ENCODE results near the gene SLC16A12. TPM values are rescaled to one million over a fixed set of nuclear protein-coding genes. Genes with fewer than 3 reads are reported as not detected.

SLC16A12 gene
- total and polyA plus RNA-seq, 4 experiments from 2014 or later, result not detected

DNA sequence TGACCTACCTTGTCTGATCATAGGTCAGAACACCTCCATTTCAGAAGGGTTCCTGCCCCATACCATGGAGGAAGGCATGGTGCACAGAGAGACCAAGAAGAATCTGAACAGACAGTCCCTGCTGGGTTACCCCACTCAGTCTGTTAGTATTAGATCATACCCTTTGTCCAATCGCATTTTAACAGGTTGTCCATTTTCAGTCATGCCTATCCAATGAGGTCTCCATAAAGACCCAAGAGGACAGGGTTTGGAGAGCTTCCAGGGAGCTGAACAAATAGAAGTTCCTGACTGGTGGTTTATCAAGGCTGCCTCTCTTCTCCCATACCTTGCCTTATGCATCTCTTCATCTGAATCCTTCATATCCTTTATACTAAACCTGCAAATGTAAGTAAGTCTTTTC, 21.2 kb upstream of the SLC16A12 start:
- CTCF ChIA-PET (ENCODE audit: partially characterized antibody), result interaction anchor here (0.8 to 1.1 kb wide), 2 partner anchors 8 to 33 kb away, joined by 3 read pairs; no protein-coding TSS in a partner anchor
- peaks cover 10 to 17% of the 10 kb centered on the region in 2 donors for H3K27me3 Mint-ChIP-seq
- H3K4me1 Mint-ChIP-seq, result no peaks in the 10 kb centered on the region
- POLR2A ChIA-PET (ENCODE audit: partially characterized antibody), result no interaction called here
- Histone ChIP-seq H3K9me3 (ENCODE audit: control insufficient read depth in 1 of 2, low read length in 2 of 2) (no peaks in the 10 kb centered on the region), H3K27ac (ENCODE audit: low read depth, low read length) (no peak overlapping the region), H3K27me3 (ENCODE audit: insufficient read depth, low read length) (no peaks in the 10 kb centered on the region), H3K4me1 (ENCODE audit: insufficient read depth, low read length) (no peaks in the 10 kb centered on the region), H3K36me3 (ENCODE audit: insufficient read depth, low read length) (no peaks in the 10 kb centered on the region), H3K4me3 (ENCODE audit: low read length in 2 of 2) (no peak overlapping the region)
- no peak for DNase-seq
- no peak overlapping the region for H3K27ac Mint-ChIP-seq
- no peaks in the 10 kb centered on the region for H3K36me3 Mint-ChIP-seq
- intact Hi-C loops (cut with micrococcal nuclease), result no loop called here
- H3K4me3 Mint-ChIP-seq, result no peak overlapping the region
- H3K9me3 Mint-ChIP-seq, result no peaks in the 10 kb centered on the region

DNA sequence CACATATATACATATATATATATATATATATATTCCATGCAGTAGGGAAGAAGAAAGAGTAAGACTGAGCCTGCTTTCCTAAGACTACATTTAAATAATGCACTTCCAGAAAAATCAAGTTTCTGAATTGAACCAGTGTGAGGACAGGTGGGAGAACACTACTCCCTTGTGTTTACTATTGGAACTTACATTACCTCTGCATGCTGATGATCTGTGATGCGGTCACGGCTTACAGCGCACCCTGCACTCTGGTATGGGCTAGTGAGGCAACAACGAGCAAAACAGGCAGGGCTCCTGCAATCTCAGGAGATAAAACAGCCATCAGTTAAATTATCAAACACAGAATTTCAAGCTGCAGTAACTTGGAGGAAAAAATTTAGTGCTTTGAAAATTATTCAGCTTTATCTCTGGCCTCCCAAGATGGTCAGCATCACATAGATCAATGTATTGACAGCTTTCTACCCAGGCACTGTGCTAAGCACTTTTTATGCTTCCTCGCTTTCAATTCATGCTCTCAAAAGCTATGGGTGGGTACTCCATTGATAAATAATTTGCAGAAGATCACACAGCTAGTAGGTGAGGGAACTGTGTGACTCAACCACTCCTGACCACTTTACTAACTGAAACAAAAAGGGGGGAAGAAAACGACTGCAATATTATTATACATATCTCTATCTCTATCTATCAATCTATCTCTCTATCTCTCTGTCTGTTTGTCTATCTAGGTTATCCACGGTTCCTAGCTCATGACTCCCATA, 20.5 kb upstream of the SLC16A12 start:
- no peaks in the 10 kb centered on the region for H3K36me3 Mint-ChIP-seq
- ChIA-PET POLR2A (ENCODE audit: partially characterized antibody) (no interaction called here), CTCF (ENCODE audit: partially characterized antibody) (interaction anchor here (0.8 to 1.1 kb wide), 2 partner anchors 9 to 32 kb away, joined by 3 read pairs; no protein-coding TSS in a partner anchor)
- H3K36me3 ChIP-seq (ENCODE audit: insufficient read depth, low read length), result no peaks in the 10 kb centered on the region
- DNase-seq, result no peak
- intact Hi-C loops (cut with micrococcal nuclease), result no loop called here
- H3K4me1 Mint-ChIP-seq, result no peaks in the 10 kb centered on the region
- H3K27me3 Mint-ChIP-seq, result peaks cover 10 to 20% of the 10 kb centered on the region in 2 donors
- H3K4me3 Mint-ChIP-seq, result no peak overlapping the region
- no peak overlapping the region for H3K27ac ChIP-seq (ENCODE audit: low read depth, low read length)
- no peaks in the 10 kb centered on the region for H3K27me3 ChIP-seq (ENCODE audit: insufficient read depth, low read length)
- H3K4me3 ChIP-seq (ENCODE audit: low read length in 2 of 2), result no peak overlapping the region
- H3K4me1 ChIP-seq (ENCODE audit: insufficient read depth, low read length), result no peaks in the 10 kb centered on the region
- H3K9me3 Mint-ChIP-seq, result no peaks in the 10 kb centered on the region
- no peak overlapping the region for H3K27ac Mint-ChIP-seq
- H3K9me3 ChIP-seq (ENCODE audit: control insufficient read depth in 1 of 2, low read length in 2 of 2), result no peaks in the 10 kb centered on the region

DNA sequence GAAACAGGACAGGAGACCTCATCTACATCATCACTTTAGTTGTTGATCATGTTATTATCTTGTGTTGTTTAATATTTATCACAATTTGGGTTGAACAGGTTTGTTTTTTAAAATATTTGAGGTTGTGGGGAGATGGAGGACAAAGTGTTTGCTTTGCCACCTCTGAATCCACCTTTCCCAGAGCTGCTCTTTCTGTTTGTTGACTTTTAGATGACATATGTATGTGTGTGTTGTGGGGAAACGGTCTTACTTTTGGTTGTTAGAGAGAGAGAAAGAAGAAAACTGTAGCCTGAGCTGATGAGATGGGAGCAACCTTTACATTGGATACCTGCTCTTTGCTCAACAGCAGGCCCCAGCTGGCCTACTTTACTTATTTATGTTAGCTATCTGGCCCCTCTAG, 19.0 kb upstream of the SLC16A12 start:
- ChIA-PET POLR2A (ENCODE audit: partially characterized antibody) (no interaction called here), CTCF (ENCODE audit: partially characterized antibody) (interaction anchor here (1.7 kb wide), 1 partner anchor 8 kb away, joined by 6 read pairs; no protein-coding TSS in a partner anchor)
- no peak overlapping the region for H3K4me3 Mint-ChIP-seq
- DNase-seq, result no peak
- no peaks in the 10 kb centered on the region for H3K27me3 ChIP-seq (ENCODE audit: insufficient read depth, low read length)
- no peaks in the 10 kb centered on the region for H3K9me3 ChIP-seq (ENCODE audit: control insufficient read depth in 1 of 2, low read length in 2 of 2)
- no peak overlapping the region for H3K27ac Mint-ChIP-seq
- intact Hi-C loops (cut with micrococcal nuclease), result no loop called here
- no peak overlapping the region for H3K27ac ChIP-seq (ENCODE audit: low read depth, low read length)
- H3K4me3 ChIP-seq (ENCODE audit: low read length in 2 of 2), result no peak overlapping the region
- no peaks in the 10 kb centered on the region for H3K4me1 ChIP-seq (ENCODE audit: insufficient read depth, low read length)
- H3K36me3 Mint-ChIP-seq, result no peaks in the 10 kb centered on the region
- H3K4me1 Mint-ChIP-seq, result no peaks in the 10 kb centered on the region
- H3K36me3 ChIP-seq (ENCODE audit: insufficient read depth, low read length), result no peaks in the 10 kb centered on the region
- H3K27me3 Mint-ChIP-seq, result peaks cover 10 to 20% of the 10 kb centered on the region in 2 donors
- H3K9me3 Mint-ChIP-seq, result no peaks in the 10 kb centered on the region

DNA sequence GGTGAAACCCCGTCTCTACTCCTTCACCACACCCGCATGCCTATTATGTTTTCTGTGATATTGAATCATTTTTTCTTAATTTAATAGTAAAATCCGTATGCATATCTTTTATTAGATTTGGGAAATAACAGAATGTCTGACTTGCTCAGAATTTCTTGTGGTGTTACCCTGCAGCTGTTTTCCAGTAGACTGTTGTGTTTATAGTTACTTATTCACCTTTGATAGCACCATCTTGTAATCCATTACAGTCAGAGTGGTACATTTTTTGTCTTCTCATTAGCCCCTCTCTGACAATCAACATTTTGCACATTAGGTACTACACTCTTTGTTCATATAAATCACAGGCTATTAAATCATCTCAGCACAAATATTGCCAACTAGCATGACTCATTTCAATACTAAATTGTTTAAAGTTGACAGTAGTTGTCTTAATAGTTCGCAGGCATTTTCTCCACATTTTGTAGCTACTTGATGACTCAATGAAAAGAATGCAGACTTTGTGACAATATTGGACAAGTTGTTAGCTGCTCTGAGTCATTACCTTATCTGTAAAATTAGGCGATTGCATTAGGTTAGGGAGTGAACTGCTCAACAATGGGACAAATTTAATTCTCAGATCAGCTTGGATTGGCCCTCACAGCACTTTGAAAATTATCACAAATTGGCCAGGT, 17.8 kb upstream of the SLC16A12 start:
- intact Hi-C loops (cut with micrococcal nuclease), result no loop called here
- CTCF ChIA-PET (ENCODE audit: partially characterized antibody), result interaction anchor here (1.3 to 1.7 kb wide), 2 partner anchors 9 to 11 kb away, joined by 4 to 6 read pairs; no protein-coding TSS in a partner anchor

DNA sequence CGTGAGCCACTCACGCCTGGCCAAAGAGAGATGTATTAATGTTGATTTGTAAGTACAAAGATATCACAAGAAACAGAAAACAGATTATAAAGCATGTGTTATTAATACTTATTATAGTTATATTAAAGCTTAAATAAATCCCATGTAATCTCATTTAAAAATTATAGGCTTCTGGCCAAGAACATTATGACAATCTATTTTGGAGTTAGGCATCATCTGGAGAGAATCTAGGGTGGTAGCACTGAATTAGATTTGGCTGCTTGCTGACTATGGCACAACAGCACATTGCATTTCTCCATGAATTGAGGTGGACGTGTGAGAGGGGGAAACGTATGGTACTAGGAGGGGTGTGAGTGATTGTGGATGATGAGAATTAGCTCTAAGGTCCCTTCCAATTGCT, 16.8 kb upstream of the SLC16A12 start:
- no peak for DNase-seq
- no peak overlapping the region for H3K4me3 Mint-ChIP-seq
- no peaks in the 10 kb centered on the region for H3K27me3 ChIP-seq (ENCODE audit: insufficient read depth, low read length)
- H3K36me3 Mint-ChIP-seq, result no peaks in the 10 kb centered on the region
- H3K4me1 ChIP-seq (ENCODE audit: insufficient read depth, low read length), result no peaks in the 10 kb centered on the region
- H3K27ac Mint-ChIP-seq, result no peak overlapping the region
- H3K4me1 Mint-ChIP-seq, result no peaks in the 10 kb centered on the region
- peaks cover 0 to 10% of the 10 kb centered on the region in 2 donors for H3K27me3 Mint-ChIP-seq
- no peaks in the 10 kb centered on the region for H3K9me3 ChIP-seq (ENCODE audit: control insufficient read depth in 1 of 2, low read length in 2 of 2)
- no peaks in the 10 kb centered on the region for H3K36me3 ChIP-seq (ENCODE audit: insufficient read depth, low read length)
- H3K4me3 ChIP-seq (ENCODE audit: low read length in 2 of 2), result no peak overlapping the region
- intact Hi-C loops (cut with micrococcal nuclease), result no loop called here
- POLR2A ChIA-PET (ENCODE audit: partially characterized antibody), result no interaction called here
- H3K9me3 Mint-ChIP-seq, result no peaks in the 10 kb centered on the region
- CTCF ChIA-PET (ENCODE audit: partially characterized antibody), result no interaction called here
- no peak overlapping the region for H3K27ac ChIP-seq (ENCODE audit: low read depth, low read length)

More for the DNA sequence above, 17.8 kb upstream of the SLC16A12 start:
- H3K36me3 Mint-ChIP-seq, result no peaks in the 10 kb centered on the region
- H3K4me1 ChIP-seq (ENCODE audit: insufficient read depth, low read length), result no peaks in the 10 kb centered on the region
- POLR2A ChIA-PET (ENCODE audit: partially characterized antibody), result no interaction called here
- H3K27me3 Mint-ChIP-seq, result peaks cover 2 to 12% of the 10 kb centered on the region in 2 donors
- no peaks in the 10 kb centered on the region for H3K9me3 ChIP-seq (ENCODE audit: control insufficient read depth in 1 of 2, low read length in 2 of 2)
- H3K27ac ChIP-seq (ENCODE audit: low read depth, low read length), result no peak overlapping the region
- no peaks in the 10 kb centered on the region for H3K4me1 Mint-ChIP-seq
- H3K4me3 Mint-ChIP-seq, result no peak overlapping the region
- H3K9me3 Mint-ChIP-seq, result no peaks in the 10 kb centered on the region
- no peak for DNase-seq
- H3K27me3 ChIP-seq (ENCODE audit: insufficient read depth, low read length), result no peaks in the 10 kb centered on the region
- H3K4me3 ChIP-seq (ENCODE audit: low read length in 2 of 2), result no peak overlapping the region
- no peak overlapping the region for H3K27ac Mint-ChIP-seq
- no peaks in the 10 kb centered on the region for H3K36me3 ChIP-seq (ENCODE audit: insufficient read depth, low read length)

DNA sequence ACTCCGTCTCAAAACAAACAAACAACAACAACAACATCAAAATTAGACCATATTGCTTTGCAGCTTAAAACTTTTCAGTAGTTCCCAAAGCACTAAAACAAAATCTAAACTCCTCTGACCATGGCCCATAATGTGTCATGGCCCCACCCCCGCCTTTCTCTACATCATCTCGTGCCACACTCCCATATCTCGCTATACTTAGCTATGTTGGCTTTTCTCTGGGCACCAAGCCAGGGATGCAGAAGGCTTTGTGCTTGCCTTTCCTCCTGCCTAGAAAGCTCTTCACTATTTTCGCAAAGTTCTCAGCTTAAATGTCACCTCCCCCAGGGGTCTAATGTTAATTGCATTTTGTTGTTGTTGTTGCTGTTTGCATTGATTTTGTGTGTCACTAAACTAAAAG, 15.1 kb upstream of the SLC16A12 start:
- Histone ChIP-seq H3K27ac (ENCODE audit: low read depth, low read length) (no peak overlapping the region), H3K36me3 (ENCODE audit: insufficient read depth, low read length) (no peaks in the 10 kb centered on the region), H3K4me1 (ENCODE audit: insufficient read depth, low read length) (no peaks in the 10 kb centered on the region), H3K9me3 (ENCODE audit: control insufficient read depth in 1 of 2, low read length in 2 of 2) (no peaks in the 10 kb centered on the region), H3K4me3 (ENCODE audit: low read length in 2 of 2) (no peak overlapping the region), H3K27me3 (ENCODE audit: insufficient read depth, low read length) (no peaks in the 10 kb centered on the region)
- POLR2A ChIA-PET (ENCODE audit: partially characterized antibody), result no interaction called here
- intact Hi-C loops (cut with micrococcal nuclease), result no loop called here
- Mint-ChIP-seq H3K4me3 (no peak overlapping the region), H3K36me3 (no peaks in the 10 kb centered on the region), H3K4me1 (no peaks in the 10 kb centered on the region), H3K27me3 (peaks cover 0 to 10% of the 10 kb centered on the region in 2 donors), H3K27ac (no peak overlapping the region), H3K9me3 (peaks cover 0 to 2% (median 0%) of the 10 kb centered on the region in 8 donors)
- CTCF ChIA-PET (ENCODE audit: partially characterized antibody), result interaction anchor here (1.8 kb wide), 1 partner anchor 12 kb away, joined by 4 read pairs; no protein-coding TSS in a partner anchor
- no peak for DNase-seq

DNA sequence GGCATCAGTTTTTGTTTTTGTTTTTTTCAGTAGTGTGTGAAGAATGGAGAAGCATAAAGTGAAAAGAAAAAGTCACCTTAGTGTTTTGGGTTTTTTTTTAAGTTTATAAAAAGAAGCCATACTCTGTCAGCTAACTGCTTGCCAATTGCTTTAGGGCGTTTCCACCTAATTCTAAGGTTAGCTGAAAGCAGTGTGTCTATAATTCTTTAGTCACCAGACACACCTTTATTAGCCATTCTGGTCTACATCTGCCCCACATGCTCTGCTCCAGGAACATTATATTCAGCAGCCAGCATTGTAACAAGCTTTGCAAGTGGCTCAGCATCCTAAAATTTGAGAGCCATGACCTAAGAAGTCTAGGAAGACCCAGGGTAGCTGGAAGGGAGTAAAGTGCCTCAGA, 14.1 kb upstream of the SLC16A12 start:
- no peak for DNase-seq
- H3K4me3 Mint-ChIP-seq, result no peak overlapping the region
- no peaks in the 10 kb centered on the region for H3K4me1 Mint-ChIP-seq
- Histone ChIP-seq H3K9me3 (ENCODE audit: control insufficient read depth in 1 of 2, low read length in 2 of 2) (no peaks in the 10 kb centered on the region), H3K4me1 (ENCODE audit: insufficient read depth, low read length) (no peaks in the 10 kb centered on the region), H3K27ac (ENCODE audit: low read depth, low read length) (no peak overlapping the region), H3K4me3 (ENCODE audit: low read length in 2 of 2) (no peak overlapping the region), H3K36me3 (ENCODE audit: insufficient read depth, low read length) (no peaks in the 10 kb centered on the region), H3K27me3 (ENCODE audit: insufficient read depth, low read length) (no peaks in the 10 kb centered on the region)
- intact Hi-C loops (cut with micrococcal nuclease), result no loop called here
- no peak overlapping the region for H3K27ac Mint-ChIP-seq
- H3K36me3 Mint-ChIP-seq, result no peaks in the 10 kb centered on the region
- CTCF ChIA-PET (ENCODE audit: partially characterized antibody), result interaction anchor here (1.8 kb wide), 1 partner anchor 13 kb away, joined by 4 read pairs; no protein-coding TSS in a partner anchor
- POLR2A ChIA-PET (ENCODE audit: partially characterized antibody), result no interaction called here
- peaks cover 0 to 10% of the 10 kb centered on the region in 2 donors for H3K27me3 Mint-ChIP-seq
- H3K9me3 Mint-ChIP-seq, result peaks cover 0 to 3% (median 0%) of the 10 kb centered on the region in 8 donors

Data from CD4-positive, alpha-beta memory T cell (primary cell).